CD14-positive monocyte (primary cell): Measurements from ENCODE around the gene IMMP2L. TPM values are rescaled to one million over a fixed set of nuclear protein-coding genes. Genes with fewer than 3 reads are reported as not detected.

Experiments used
- DNase-seq, 3 donors: peaks; one replicate each; pipeline ENCODE4 v3.0.0-alpha.2; 2011 to 2022
- H2AFZ ChIP-seq: 2 replicates; pipeline ENCODE4 v1.6.0; 2012; ENCODE audit warnings: mild to moderate bottlenecking, low read depth, low read length, inconsistent platforms; ENCODE audit not compliant: insufficient read depth, poor library complexity, severe bottlenecking
- H3K27ac ChIP-seq, 2 donors: 1 replicate in 1 of 2; 2 replicates in 1 of 2; pipeline ENCODE4 v1.5.1; 2012 to 2013; ENCODE audit warnings: low read length in 2 of 2, control low read depth in 1 of 2, inconsistent platforms in 1 of 2, low read depth in 1 of 2, mild to moderate bottlenecking in 1 of 2
- H3K27me3 ChIP-seq, 2 donors: one replicate each; pipeline versions ENCODE4 v1.6.0 to v1.6.1; 2011 to 2013; ENCODE audit warnings: low read length in 2 of 2; ENCODE audit not compliant: control insufficient read depth in 2 of 2, insufficient read depth in 2 of 2
- H3K36me3 ChIP-seq, 2 donors: replicated peaks in 1 of 2; 1 replicate in 1 of 2; 2 replicates in 1 of 2; pipeline versions ENCODE4 v1.5.1 to v1.6.1; 2012 to 2013; ENCODE audit warnings: low read length in 2 of 2, control low read depth in 1 of 2, inconsistent platforms in 1 of 2, mild to moderate bottlenecking in 1 of 2; ENCODE audit not compliant: insufficient read depth in 2 of 2, control insufficient read depth in 1 of 2
- H3K4me1 ChIP-seq, 2 donors: 1 replicate in 1 of 2; 2 replicates in 1 of 2; pipeline versions ENCODE4 v1.5.1 to v1.6.1; 2012 to 2013; ENCODE audit warnings: low read length in 2 of 2, control low read depth in 1 of 2, inconsistent platforms in 1 of 2, mild to moderate bottlenecking in 1 of 2, moderate library complexity in 1 of 2; ENCODE audit not compliant: insufficient read depth in 2 of 2, control insufficient read depth in 1 of 2
- H3K4me2 ChIP-seq: replicated peaks from 2 replicates; pipeline ENCODE3; 2012; ENCODE audit warnings: low read length, moderate library complexity, mild to moderate bottlenecking; ENCODE audit not compliant: poor library complexity, severe bottlenecking; ENCODE audit errors: extremely low read depth
- H3K4me3 ChIP-seq, 3 experiments: fragments of 200-600 bp in 1 of 3; sonication (generic) in 1 of 3; replicated peaks in 1 of 3; 1 replicate in 2 of 3; 2 replicates in 1 of 3; pipeline ENCODE4 v1.5.1; 2011 to 2013; ENCODE audit warnings: low read length in 3 of 3, mild to moderate bottlenecking in 3 of 3, control low read depth in 2 of 3, low read depth in 2 of 3, inconsistent platforms in 1 of 3, moderate library complexity in 1 of 3
- H3K79me2 ChIP-seq: 2 replicates; pipeline ENCODE4 v1.6.0; 2012; ENCODE audit warnings: mild to moderate bottlenecking, control low read depth, inconsistent platforms, low read length, moderate library complexity; ENCODE audit not compliant: insufficient read depth
- H3K9ac ChIP-seq: 2 replicates; pipeline ENCODE4 v1.6.0; 2017; ENCODE audit warnings: low read length, mild to moderate bottlenecking; ENCODE audit not compliant: insufficient read depth, poor library complexity, severe bottlenecking
- H3K9me3 ChIP-seq, 2 donors: replicated peaks in 1 of 2; 1 replicate in 1 of 2; 2 replicates in 1 of 2; pipeline versions ENCODE4 v1.5.1 to v1.6.1; 2012 to 2013; ENCODE audit warnings: low read length in 2 of 2, control low read depth in 1 of 2; ENCODE audit not compliant: control insufficient read depth in 1 of 2, insufficient read depth in 1 of 2
- H4K20me1 ChIP-seq: 2 replicates; pipeline ENCODE4 v1.6.0; 2012; ENCODE audit warnings: mild to moderate bottlenecking, low read length, control low read depth, moderate library complexity; ENCODE audit not compliant: insufficient read depth
- H3K27ac Mint-ChIP-seq, 7 donors: one replicate each; pipeline ENCODE4 v1.8.0; 2020; ENCODE audit warnings: mild to moderate bottlenecking in 7 of 7, mixed read lengths in 7 of 7, moderate library complexity in 6 of 7, inconsistent platforms in 2 of 7
- H3K27me3 Mint-ChIP-seq, 3 donors: one replicate each; pipeline ENCODE4 v1.8.0; 2021 to 2022; ENCODE audit warnings: low read depth in 3 of 3, mild to moderate bottlenecking in 3 of 3, mixed read lengths in 3 of 3, moderate library complexity in 3 of 3, inconsistent platforms in 1 of 3
- H3K36me3 Mint-ChIP-seq, 2 donors: one replicate each; pipeline ENCODE4 v1.8.0; 2020; ENCODE audit warnings: mixed read lengths in 2 of 2, inconsistent platforms in 1 of 2, mild to moderate bottlenecking in 1 of 2
- H3K4me1 Mint-ChIP-seq: one replicate; pipeline ENCODE4 v1.8.0; 2020; ENCODE audit warnings: mild to moderate bottlenecking, mixed read lengths
- H3K4me3 Mint-ChIP-seq, 2 donors: one replicate each; pipeline ENCODE4 v1.8.0; 2020; ENCODE audit warnings: mild to moderate bottlenecking in 2 of 2, mixed read lengths in 2 of 2, moderate library complexity in 1 of 2
- H3K9me3 Mint-ChIP-seq, 7 donors: one replicate each; pipeline ENCODE4 v1.8.0; 2020 to 2022; ENCODE audit warnings: mixed read lengths in 7 of 7, mild to moderate bottlenecking in 6 of 7, moderate library complexity in 6 of 7, inconsistent platforms in 2 of 7
- CTCF ChIP-seq: fragments of 200-600 bp; IDR thresholded peaks from one replicate; pipeline ENCODE4 v1.8.0; 2022; ENCODE audit warnings: antibody characterized with exemption, mild to moderate bottlenecking
- WGBS: methylation state at CpG from one replicate; pipeline ENCODE4 v1.1.5; 2013; ENCODE audit warnings: missing lambda C conversion rate; ENCODE audit not compliant: insufficient coverage; 5-methylcytosine and 5-hydroxymethylcytosine counted together
- intact Hi-C, 2 donors: fragments of 100-400 bp; cut with micrococcal nuclease; formaldehyde crosslinking; loops; one replicate each; pipeline versions ENCODE4 v1.15.0 to v1.15.1; 2023
- polyA plus RNA-seq, 3 donors: library from polyadenylated mRNA; depleted of rRNA in 1 of 3; unstranded in 2 of 3; stranded (reverse) in 1 of 3; fragments of 300-500 nt in 2 of 3; fragments of >200 nt in 1 of 3; fragmentation: Illumina TruSeq in 2 of 3; gene quantifications; 1 replicate in 2 of 3; 2 replicates in 1 of 3; pipeline ENCODE4 v1.2.3, GENCODE V29; 2012 to 2021

Gene IMMP2L
- polyA plus RNA-seq, 3 donors = 1.9 to 6.4 (median 6.2) TPM

DNA sequence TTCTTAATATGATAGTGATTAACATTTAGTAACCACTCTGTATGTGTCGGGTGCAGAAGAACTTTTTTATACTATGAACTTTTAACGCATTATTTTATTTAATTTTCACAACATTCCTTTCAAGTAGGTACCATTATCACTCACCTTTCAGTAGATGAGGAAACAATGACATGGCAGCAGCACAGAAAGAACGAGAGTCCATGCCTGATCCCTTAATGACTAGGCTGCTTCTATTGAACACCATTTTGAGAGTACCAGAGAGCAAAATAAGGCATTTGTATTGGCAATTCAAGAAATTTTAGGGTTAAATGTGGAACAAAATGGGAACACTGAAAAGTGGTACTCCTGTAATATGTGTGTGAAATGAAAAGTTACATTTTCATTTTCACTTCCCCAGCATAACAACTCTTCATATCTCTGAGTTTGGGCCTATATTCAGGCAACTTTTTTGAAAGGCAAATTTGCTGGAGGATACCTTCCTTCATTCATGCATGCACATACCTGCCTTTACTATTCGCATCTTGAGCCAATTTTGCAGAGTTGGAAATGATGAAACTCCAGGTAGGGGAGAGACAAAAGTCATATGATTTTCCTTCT lies 458.5 kb downstream of the IMMP2L start:
- Histone ChIP-seq H2AFZ (no peak overlapping the region), H3K36me3 (no peaks in the 10 kb centered on the region), H3K27ac (no peak overlapping the region), H3K27me3 (no peaks in the 10 kb centered on the region), H3K9me3 (no peaks in the 10 kb centered on the region), H3K4me3 (no peak overlapping the region), H3K9ac (no peak overlapping the region), H3K4me2 (no peak overlapping the region), H3K79me2 (no peaks in the 10 kb centered on the region), H3K4me1 (peaks cover 0 to 6% of the 10 kb centered on the region in 2 donors), H4K20me1 (no peaks in the 10 kb centered on the region)
- H3K27me3 Mint-ChIP-seq = no peaks in the 10 kb centered on the region
- H3K36me3 Mint-ChIP-seq = no peaks in the 10 kb centered on the region
- peaks cover 14% of the 10 kb centered on the region for H3K4me1 Mint-ChIP-seq
- no CpG with 5 or more reads among the region's 4 CpGs for WGBS
- intact Hi-C loops = no loop called here
- no peak for DNase-seq
- H3K9me3 Mint-ChIP-seq = no peaks in the 10 kb centered on the region
- TF ChIP-seq CTCF = no peak
- peak overlapping the region in 1 of 7 donors; percentile 5 for H3K27ac Mint-ChIP-seq
- no peak overlapping the region for H3K4me3 Mint-ChIP-seq

DNA sequence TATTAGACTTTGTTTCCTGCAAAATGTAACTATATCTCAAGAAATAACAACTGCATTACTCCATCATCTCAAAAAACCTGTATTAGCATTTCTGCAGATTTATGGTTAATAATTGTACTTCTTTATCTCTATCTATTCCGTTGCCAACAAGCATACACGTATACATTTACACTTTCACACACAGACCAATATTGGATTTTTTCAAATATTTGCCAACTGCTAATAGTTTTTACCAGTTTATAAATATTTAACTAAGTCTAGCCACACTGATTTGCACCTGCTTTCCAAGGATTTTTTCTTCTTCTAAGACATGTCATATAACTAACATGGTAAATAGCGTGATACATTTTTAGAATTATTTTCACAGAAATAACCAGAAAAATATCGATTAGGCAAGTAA lies 459.2 kb downstream of the IMMP2L start:
- H4K20me1 ChIP-seq = no peaks in the 10 kb centered on the region
- no peaks in the 10 kb centered on the region for H3K27me3 ChIP-seq
- Mint-ChIP-seq H3K36me3 (no peaks in the 10 kb centered on the region), H3K27me3 (no peaks in the 10 kb centered on the region), H3K4me1 (peaks cover 14% of the 10 kb centered on the region), H3K9me3 (no peaks in the 10 kb centered on the region), H3K4me3 (no peak overlapping the region), H3K27ac (no peak overlapping the region)
- no peaks in the 10 kb centered on the region for H3K79me2 ChIP-seq
- H2AFZ ChIP-seq = no peak overlapping the region
- no peak for DNase-seq
- intact Hi-C loops = no loop called here
- no peak overlapping the region for H3K27ac ChIP-seq
- peaks cover 0 to 6% of the 10 kb centered on the region in 2 donors for H3K4me1 ChIP-seq
- H3K9ac ChIP-seq = no peak overlapping the region
- H3K36me3 ChIP-seq = no peaks in the 10 kb centered on the region
- no peak overlapping the region for H3K4me2 ChIP-seq
- no peak overlapping the region for H3K4me3 ChIP-seq
- no CpG with 5 or more reads among the region's 4 CpGs for WGBS
- no peak for TF ChIP-seq CTCF
- H3K9me3 ChIP-seq = no peaks in the 10 kb centered on the region
